Measurements from ENCODE around the gene SCUBE1.

SCUBE1 gene

GRCh38 chr22:43164636-43165035, 178.5 kb downstream of the SCUBE1 start:
- Histone ChIP-seq H3K36me3 (ENCODE audit: control insufficient read depth in 1 of 2, insufficient read depth in 2 of 2, low read length in 2 of 2) (peaks cover 4 to 39% of the 10 kb centered on the region in 2 donors), H3K9me3 (ENCODE audit: control insufficient read depth in 1 of 2, low read length in 2 of 2) (no peaks in the 10 kb centered on the region), H3K4me1 (ENCODE audit: control insufficient read depth in 1 of 2, insufficient read depth in 2 of 2, low read length in 2 of 2) (peaks cover 0 to 10% of the 10 kb centered on the region in 2 donors), H3K27me3 (ENCODE audit: low read depth, low read length) (no peaks in the 10 kb centered on the region), H3K4me3 (ENCODE audit: low read depth in 1 of 2, low read length in 2 of 2) (no peak overlapping the region), H3K27ac (ENCODE audit: low read length) (no peak overlapping the region)

DNA sequence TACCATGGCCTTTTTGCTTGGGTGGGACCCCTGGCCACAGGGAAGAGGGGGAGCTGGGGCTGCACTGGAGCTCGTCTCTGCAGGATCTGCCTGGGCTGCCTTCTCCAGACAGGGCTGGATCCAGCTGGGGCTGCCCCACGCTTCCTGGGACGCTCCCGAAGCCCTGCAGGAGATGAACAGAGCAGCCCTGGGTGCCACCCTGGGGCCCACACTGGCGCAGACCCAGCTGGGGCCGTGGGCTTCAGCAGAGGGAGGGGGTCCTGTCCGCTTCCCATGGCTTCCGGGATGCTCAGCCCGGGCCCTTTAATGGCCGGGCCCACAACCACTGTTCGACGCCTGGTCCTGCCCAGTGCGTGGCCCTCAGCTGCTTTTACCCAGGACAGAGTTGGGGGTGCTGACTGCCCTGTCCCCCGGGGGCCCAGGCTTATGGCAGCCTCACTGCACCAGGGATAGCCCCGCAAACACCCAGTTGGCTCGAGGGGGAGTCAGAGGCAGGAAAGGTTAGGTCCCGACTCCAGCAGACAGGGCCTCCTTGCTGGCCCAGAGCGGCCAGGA, 179.9 kb downstream of the SCUBE1 start:
- no peak overlapping the region for H3K27ac ChIP-seq (ENCODE audit: low read length)

DNA sequence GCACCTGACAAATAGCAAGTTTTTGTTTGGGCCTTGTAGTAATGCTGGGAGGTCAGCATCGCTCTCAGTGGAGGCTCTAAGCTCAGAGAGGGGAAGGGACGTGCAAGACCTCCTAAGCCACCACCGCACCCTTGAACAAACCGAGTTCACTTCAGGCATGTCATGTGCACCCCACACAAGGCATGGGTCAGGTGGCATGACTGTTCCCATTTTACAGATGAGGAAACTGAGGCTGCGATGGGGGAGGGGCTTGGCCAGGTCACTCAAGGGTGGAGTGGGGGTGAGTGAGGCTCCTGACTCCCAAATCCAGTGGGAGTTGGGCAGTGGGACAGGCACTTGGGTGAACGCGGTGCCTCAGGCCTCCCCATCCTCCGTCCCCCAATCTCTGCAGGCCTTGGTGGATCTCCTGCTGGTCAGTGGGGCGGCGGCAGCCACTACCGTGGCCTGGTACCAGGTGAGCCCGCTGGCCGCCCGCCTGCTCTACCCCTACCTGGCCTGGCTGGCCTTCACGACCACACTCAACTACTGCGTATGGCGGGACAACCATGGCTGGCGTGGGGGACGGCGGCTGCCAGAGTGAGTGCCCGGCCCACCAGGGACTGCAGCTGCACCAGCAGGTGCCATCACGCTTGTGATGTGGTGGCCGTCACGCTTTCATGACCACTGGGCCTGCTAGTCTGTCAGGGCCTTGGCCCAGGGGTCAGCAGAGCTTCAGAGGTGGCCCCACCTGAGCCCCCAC, 180.6 kb downstream of the SCUBE1 start:
- Histone ChIP-seq H3K4me1 (ENCODE audit: control insufficient read depth in 1 of 2, insufficient read depth in 2 of 2, low read length in 2 of 2) (peaks cover 0 to 10% of the 10 kb centered on the region in 2 donors), H3K36me3 (ENCODE audit: control insufficient read depth in 1 of 2, insufficient read depth in 2 of 2, low read length in 2 of 2) (peaks cover under 1 to 25% of the 10 kb centered on the region in 2 donors), H3K27me3 (ENCODE audit: low read depth, low read length) (no peaks in the 10 kb centered on the region), H3K4me3 (ENCODE audit: low read depth in 1 of 2, low read length in 2 of 2) (no peak overlapping the region), H3K27ac (ENCODE audit: low read length) (no peak overlapping the region), H3K9me3 (ENCODE audit: control insufficient read depth in 1 of 2, low read length in 2 of 2) (no peaks in the 10 kb centered on the region)

More for the DNA sequence above, 179.9 kb downstream of the SCUBE1 start:
- H3K36me3 ChIP-seq (ENCODE audit: control insufficient read depth in 1 of 2, insufficient read depth in 2 of 2, low read length in 2 of 2) = peaks cover 4 to 31% of the 10 kb centered on the region in 2 donors
- no peaks in the 10 kb centered on the region for H3K27me3 ChIP-seq (ENCODE audit: low read depth, low read length)
- no peak overlapping the region for H3K4me3 ChIP-seq (ENCODE audit: low read depth in 1 of 2, low read length in 2 of 2)
- H3K9me3 ChIP-seq (ENCODE audit: control insufficient read depth in 1 of 2, low read length in 2 of 2) = no peaks in the 10 kb centered on the region
- peaks cover 0 to 10% of the 10 kb centered on the region in 2 donors for H3K4me1 ChIP-seq (ENCODE audit: control insufficient read depth in 1 of 2, insufficient read depth in 2 of 2, low read length in 2 of 2)

- Histone ChIP-seq H3K27me3 (ENCODE audit: low read depth, low read length) (no peaks in the 10 kb centered on the region), H3K27ac (ENCODE audit: low read length) (no peak overlapping the region), H3K4me3 (ENCODE audit: low read depth in 1 of 2, low read length in 2 of 2) (no peak overlapping the region), H3K36me3 (ENCODE audit: control insufficient read depth in 1 of 2, insufficient read depth in 2 of 2, low read length in 2 of 2) (peaks cover 0 to 16% of the 10 kb centered on the region in 2 donors), H3K9me3 (ENCODE audit: control insufficient read depth in 1 of 2, low read length in 2 of 2) (no peaks in the 10 kb centered on the region), H3K4me1 (ENCODE audit: control insufficient read depth in 1 of 2, insufficient read depth in 2 of 2, low read length in 2 of 2) (peaks cover 0 to 10% of the 10 kb centered on the region in 2 donors)
These were observed 182.6 kb downstream of the SCUBE1 start for GRCh38 chr22:43160497-43161126.

GRCh38 chr22:43159484-43160178, 183.5 kb downstream of the SCUBE1 start:
- Histone ChIP-seq H3K36me3 (ENCODE audit: control insufficient read depth in 1 of 2, insufficient read depth in 2 of 2, low read length in 2 of 2) (peaks cover 0 to 16% of the 10 kb centered on the region in 2 donors), H3K4me1 (ENCODE audit: control insufficient read depth in 1 of 2, insufficient read depth in 2 of 2, low read length in 2 of 2) (peaks cover 0 to 12% of the 10 kb centered on the region in 2 donors), H3K9me3 (ENCODE audit: control insufficient read depth in 1 of 2, low read length in 2 of 2) (no peaks in the 10 kb centered on the region), H3K4me3 (ENCODE audit: low read depth in 1 of 2, low read length in 2 of 2) (no peak overlapping the region), H3K27me3 (ENCODE audit: low read depth, low read length) (no peaks in the 10 kb centered on the region), H3K27ac (ENCODE audit: low read length) (no peak overlapping the region)

GRCh38 chr22:43158778-43159483, 184.2 kb downstream of the SCUBE1 start:
- H3K4me1 ChIP-seq (ENCODE audit: control insufficient read depth in 1 of 2, insufficient read depth in 2 of 2, low read length in 2 of 2) = peaks cover 0 to 12% of the 10 kb centered on the region in 2 donors
- H3K27ac ChIP-seq (ENCODE audit: low read length) = no peak overlapping the region
- no peak overlapping the region for H3K4me3 ChIP-seq (ENCODE audit: low read depth in 1 of 2, low read length in 2 of 2)
- peaks cover 0 to 16% of the 10 kb centered on the region in 2 donors for H3K36me3 ChIP-seq (ENCODE audit: control insufficient read depth in 1 of 2, insufficient read depth in 2 of 2, low read length in 2 of 2)
- no peaks in the 10 kb centered on the region for H3K9me3 ChIP-seq (ENCODE audit: control insufficient read depth in 1 of 2, low read length in 2 of 2)
- H3K27me3 ChIP-seq (ENCODE audit: low read depth, low read length) = no peaks in the 10 kb centered on the region

DNA sequence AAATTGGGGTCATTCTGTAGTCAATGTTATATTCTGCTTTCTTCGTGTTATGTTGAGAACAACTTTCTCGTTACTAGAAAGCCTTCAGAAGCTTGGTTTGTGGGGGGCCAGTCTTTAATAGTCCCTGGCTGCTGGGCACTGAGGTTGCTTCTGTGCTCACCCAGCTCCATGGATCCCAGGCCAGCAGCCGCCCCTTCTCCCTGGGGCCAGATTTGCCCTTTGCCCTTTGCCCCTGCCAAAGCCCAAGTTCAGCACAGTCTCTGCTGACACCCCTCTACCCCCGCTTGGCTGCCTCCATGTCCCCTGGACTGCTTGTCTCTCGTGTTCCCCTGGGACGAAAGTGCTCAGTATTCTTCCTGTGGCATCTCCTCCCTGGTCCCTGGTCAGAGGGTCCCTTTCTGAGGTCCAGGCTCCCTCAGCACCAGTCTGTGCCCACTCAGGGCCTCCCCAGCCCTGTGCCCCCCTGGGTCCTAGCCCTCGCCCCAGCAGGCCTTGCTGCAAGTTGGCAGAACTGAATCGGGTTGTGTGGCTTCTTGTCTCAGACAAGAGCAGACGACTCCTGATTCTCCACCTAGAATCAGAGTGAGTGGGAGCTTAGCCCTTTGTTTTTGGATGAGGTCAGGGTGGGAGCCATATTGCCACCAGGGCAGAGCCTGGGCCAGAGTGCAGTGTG, 185.2 kb downstream of the SCUBE1 start:
- Histone ChIP-seq H3K4me1 (ENCODE audit: control insufficient read depth in 1 of 2, insufficient read depth in 2 of 2, low read length in 2 of 2) (peaks cover 0 to 9% of the 10 kb centered on the region in 2 donors), H3K4me3 (ENCODE audit: low read depth in 1 of 2, low read length in 2 of 2) (no peak overlapping the region), H3K36me3 (ENCODE audit: control insufficient read depth in 1 of 2, insufficient read depth in 2 of 2, low read length in 2 of 2) (peaks cover 0 to 16% of the 10 kb centered on the region in 2 donors), H3K27me3 (ENCODE audit: low read depth, low read length) (no peaks in the 10 kb centered on the region), H3K27ac (ENCODE audit: low read length) (no peak overlapping the region), H3K9me3 (ENCODE audit: control insufficient read depth in 1 of 2, low read length in 2 of 2) (no peaks in the 10 kb centered on the region)

- Histone ChIP-seq H3K27me3 (ENCODE audit: low read depth, low read length) (no peaks in the 10 kb centered on the region), H3K27ac (ENCODE audit: low read length) (no peak overlapping the region), H3K9me3 (ENCODE audit: control insufficient read depth in 1 of 2, low read length in 2 of 2) (no peaks in the 10 kb centered on the region), H3K4me1 (ENCODE audit: control insufficient read depth in 1 of 2, insufficient read depth in 2 of 2, low read length in 2 of 2) (peaks cover 0 to 16% of the 10 kb centered on the region in 2 donors), H3K4me3 (ENCODE audit: low read depth in 1 of 2, low read length in 2 of 2) (no peak overlapping the region), H3K36me3 (ENCODE audit: control insufficient read depth in 1 of 2, insufficient read depth in 2 of 2, low read length in 2 of 2) (peaks cover 0 to 7% of the 10 kb centered on the region in 2 donors)
These were observed 186.8 kb downstream of the SCUBE1 start for GRCh38 chr22:43156413-43156812.

DNA sequence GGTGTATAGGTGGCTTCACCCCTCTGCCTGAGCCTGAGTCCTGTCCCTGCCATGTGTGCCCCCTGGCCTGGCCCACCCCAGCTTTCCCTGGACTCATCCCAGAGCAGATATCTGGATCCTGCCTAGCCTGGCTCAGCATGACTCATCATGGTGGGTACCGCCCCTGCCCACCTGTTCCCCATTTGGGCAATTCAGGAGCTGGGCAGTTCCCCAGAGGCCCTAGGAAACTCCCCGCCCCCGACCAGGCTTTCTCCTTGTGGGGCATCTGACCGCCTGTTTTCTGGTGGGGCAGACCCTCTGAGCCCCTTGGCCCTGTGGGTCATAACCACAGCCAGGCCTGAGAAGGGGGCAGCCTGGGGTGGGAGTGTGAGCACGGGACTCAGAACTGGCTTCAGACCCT, 187.4 kb downstream of the SCUBE1 start:
- peaks cover 0 to 2% of the 10 kb centered on the region in 2 donors for H3K36me3 ChIP-seq (ENCODE audit: control insufficient read depth in 1 of 2, insufficient read depth in 2 of 2, low read length in 2 of 2)
- H3K27ac ChIP-seq (ENCODE audit: low read length) = no peak overlapping the region
- no peaks in the 10 kb centered on the region for H3K27me3 ChIP-seq (ENCODE audit: low read depth, low read length)
- H3K4me1 ChIP-seq (ENCODE audit: control insufficient read depth in 1 of 2, insufficient read depth in 2 of 2, low read length in 2 of 2) = peaks cover 0 to 16% of the 10 kb centered on the region in 2 donors
- H3K9me3 ChIP-seq (ENCODE audit: control insufficient read depth in 1 of 2, low read length in 2 of 2) = no peaks in the 10 kb centered on the region
- no peak overlapping the region for H3K4me3 ChIP-seq (ENCODE audit: low read depth in 1 of 2, low read length in 2 of 2)

- Histone ChIP-seq H3K4me3 (ENCODE audit: low read depth in 1 of 2, low read length in 2 of 2) (no peak overlapping the region), H3K36me3 (ENCODE audit: control insufficient read depth in 1 of 2, insufficient read depth in 2 of 2, low read length in 2 of 2) (no peaks in the 10 kb centered on the region), H3K27me3 (ENCODE audit: low read depth, low read length) (no peaks in the 10 kb centered on the region), H3K27ac (ENCODE audit: low read length) (no peak overlapping the region), H3K4me1 (ENCODE audit: control insufficient read depth in 1 of 2, insufficient read depth in 2 of 2, low read length in 2 of 2) (peaks cover 0 to 19% of the 10 kb centered on the region in 2 donors), H3K9me3 (ENCODE audit: control insufficient read depth in 1 of 2, low read length in 2 of 2) (no peaks in the 10 kb centered on the region)
These were observed 188.2 kb downstream of the SCUBE1 start for GRCh38 chr22:43154887-43155536.

Measured in muscle layer of duodenum (tissue), 2 donors.